ENCODE measurements around the gene TBC1D22A. TPM values are rescaled to one million over a fixed set of nuclear protein-coding genes. Genes with fewer than 3 reads are reported as not detected.

The TBC1D22A gene
- total and polyA plus RNA-seq, 10 of the 15 experiments (the other 5 are each of a cell fraction or from before 2014, with no cell fraction given), result 0.63 to 44.7 (median 27.4) TPM

GRCh38 chr22:46971099-46971763, 208.8 kb downstream of the TBC1D22A start:
- Histone ChIP-seq H4K20me1 (ENCODE audit: control insufficient read depth, insufficient read depth) (peaks cover 8% of the 10 kb centered on the region; the same call in 1 of the 2 replicates), H3K4me3 (no peak overlapping the region), H2AFZ (ENCODE audit: control insufficient read depth, low read depth, low read length) (no peak overlapping the region), H3K4me1 (ENCODE audit: control insufficient read depth, insufficient read depth, low read length) (peaks cover 16% of the 10 kb centered on the region), H3K9me3 (replicated peaks; ENCODE audit: control insufficient read depth, insufficient read depth, low read length) (no peaks in the 10 kb centered on the region), H3K9ac (ENCODE audit: control insufficient read depth, insufficient read depth, low read length) (no peak overlapping the region), H3K4me2 (ENCODE audit: control insufficient read depth, insufficient read depth) (no peak overlapping the region), H3K27ac (ENCODE audit: control insufficient read depth, insufficient read depth) (no peak overlapping the region), H3K79me2 (ENCODE audit: control insufficient read depth, insufficient read depth, low read length) (no peaks in the 10 kb centered on the region), H3K27me3 (replicated peaks in 1 of 2; ENCODE audit: control insufficient read depth in 2 of 2, insufficient read depth in 2 of 2, low read length in 1 of 2) (no peaks in the 10 kb centered on the region), H3K36me3 (ENCODE audit: control insufficient read depth in 2 of 2, insufficient read depth in 2 of 2, low read length in 1 of 2) (peaks cover 0 to 20% of the 10 kb centered on the region in 2 experiments; a peak in 3 of 4 replicates)
- in situ Hi-C loops (cut with MboI), result no loop called here
- CTCF ChIA-PET, result no interaction called here
- intact Hi-C loops (cut with micrococcal nuclease; ENCODE audit: unreplicated experiment), result no loop called here
- DNase-seq (ENCODE audit: low read depth, low spot score), result no peak
- SMC1A ChIA-PET (ENCODE audit: uncharacterized antibody, unreplicated experiment), result no interaction called here
- FAIRE-seq, result no peak
- RAD21 ChIA-PET (ENCODE audit: unreplicated experiment), result no interaction called here
- 95% methylated on average over 17 of the region's 17 CpGs for WGBS (ENCODE audit: insufficient coverage, insufficient replicate concordance, low lambda C conversion rate, missing lambda C conversion rate)
- no peak for ATAC-seq
- no TSS peak for BruUV-seq (replicated peaks)
- POLR2A ChIA-PET, result no interaction called here
- TF ChIP-seq ATF7 (IDR thresholded peaks at IDR 0.05; ENCODE audit: low read depth), result no peak
- no peak for TF ChIP-seq CEBPZ (IDR thresholded peaks at IDR 0.05; ENCODE audit: low read depth, low read length)
- TF ChIP-seq IRF3 (IDR thresholded peaks at IDR 0.05), result no peak
- TF ChIP-seq ZNF217 (IDR thresholded peaks at IDR 0.05), result no peak
- TF ChIP-seq E2F8 (IDR thresholded peaks at IDR 0.05; ENCODE audit: low read depth, partially characterized antibody), result no peak
- TF ChIP-seq BMI1 (IDR thresholded peaks at IDR 0.05; ENCODE audit: borderline replicate concordance), result no peak
- no peak for TF ChIP-seq SPI1 (IDR thresholded peaks at IDR 0.05; ENCODE audit: borderline replicate concordance, insufficient read depth, low read depth, low read length)
- no peak for TF ChIP-seq ATF2 (IDR thresholded peaks at IDR 0.05; ENCODE audit: low read length)
- no peak for TF ChIP-seq PBX3 (IDR thresholded peaks at IDR 0.05; ENCODE audit: insufficient replicate concordance, low read depth, low read length)

Data from GM12878 (cell line).